ENCODE measurements around the gene PHLDA3.

GRCh38 chr1:201504179-201504631 lies 35.2 kb upstream of the PHLDA3 start:
- TF ChIP-seq, protein P1, sequence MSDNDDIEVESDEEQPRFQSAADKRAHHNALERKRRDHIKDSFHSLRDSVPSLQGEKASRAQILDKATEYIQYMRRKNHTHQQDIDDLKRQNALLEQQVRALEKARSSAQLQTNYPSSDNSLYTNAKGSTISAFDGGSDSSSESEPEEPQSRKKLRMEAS (IDR thresholded peaks at IDR 0.05) = no peak
- no peak for TF ChIP-seq ZBTB33 (IDR thresholded peaks at IDR 0.05)
- TF ChIP-seq, protein P2, sequence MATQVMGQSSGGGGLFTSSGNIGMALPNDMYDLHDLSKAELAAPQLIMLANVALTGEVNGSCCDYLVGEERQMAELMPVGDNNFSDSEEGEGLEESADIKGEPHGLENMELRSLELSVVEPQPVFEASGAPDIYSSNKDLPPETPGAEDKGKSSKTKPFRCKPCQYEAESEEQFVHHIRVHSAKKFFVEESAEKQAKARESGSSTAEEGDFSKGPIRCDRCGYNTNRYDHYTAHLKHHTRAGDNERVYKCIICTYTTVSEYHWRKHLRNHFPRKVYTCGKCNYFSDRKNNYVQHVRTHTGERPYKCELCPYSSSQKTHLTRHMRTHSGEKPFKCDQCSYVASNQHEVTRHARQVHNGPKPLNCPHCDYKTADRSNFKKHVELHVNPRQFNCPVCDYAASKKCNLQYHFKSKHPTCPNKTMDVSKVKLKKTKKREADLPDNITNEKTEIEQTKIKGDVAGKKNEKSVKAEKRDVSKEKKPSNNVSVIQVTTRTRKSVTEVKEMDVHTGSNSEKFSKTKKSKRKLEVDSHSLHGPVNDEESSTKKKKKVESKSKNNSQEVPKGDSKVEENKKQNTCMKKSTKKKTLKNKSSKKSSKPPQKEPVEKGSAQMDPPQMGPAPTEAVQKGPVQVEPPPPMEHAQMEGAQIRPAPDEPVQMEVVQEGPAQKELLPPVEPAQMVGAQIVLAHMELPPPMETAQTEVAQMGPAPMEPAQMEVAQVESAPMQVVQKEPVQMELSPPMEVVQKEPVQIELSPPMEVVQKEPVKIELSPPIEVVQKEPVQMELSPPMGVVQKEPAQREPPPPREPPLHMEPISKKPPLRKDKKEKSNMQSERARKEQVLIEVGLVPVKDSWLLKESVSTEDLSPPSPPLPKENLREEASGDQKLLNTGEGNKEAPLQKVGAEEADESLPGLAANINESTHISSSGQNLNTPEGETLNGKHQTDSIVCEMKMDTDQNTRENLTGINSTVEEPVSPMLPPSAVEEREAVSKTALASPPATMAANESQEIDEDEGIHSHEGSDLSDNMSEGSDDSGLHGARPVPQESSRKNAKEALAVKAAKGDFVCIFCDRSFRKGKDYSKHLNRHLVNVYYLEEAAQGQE (IDR thresholded peaks at IDR 0.05) = no peak
- TF ChIP-seq, protein P3, sequence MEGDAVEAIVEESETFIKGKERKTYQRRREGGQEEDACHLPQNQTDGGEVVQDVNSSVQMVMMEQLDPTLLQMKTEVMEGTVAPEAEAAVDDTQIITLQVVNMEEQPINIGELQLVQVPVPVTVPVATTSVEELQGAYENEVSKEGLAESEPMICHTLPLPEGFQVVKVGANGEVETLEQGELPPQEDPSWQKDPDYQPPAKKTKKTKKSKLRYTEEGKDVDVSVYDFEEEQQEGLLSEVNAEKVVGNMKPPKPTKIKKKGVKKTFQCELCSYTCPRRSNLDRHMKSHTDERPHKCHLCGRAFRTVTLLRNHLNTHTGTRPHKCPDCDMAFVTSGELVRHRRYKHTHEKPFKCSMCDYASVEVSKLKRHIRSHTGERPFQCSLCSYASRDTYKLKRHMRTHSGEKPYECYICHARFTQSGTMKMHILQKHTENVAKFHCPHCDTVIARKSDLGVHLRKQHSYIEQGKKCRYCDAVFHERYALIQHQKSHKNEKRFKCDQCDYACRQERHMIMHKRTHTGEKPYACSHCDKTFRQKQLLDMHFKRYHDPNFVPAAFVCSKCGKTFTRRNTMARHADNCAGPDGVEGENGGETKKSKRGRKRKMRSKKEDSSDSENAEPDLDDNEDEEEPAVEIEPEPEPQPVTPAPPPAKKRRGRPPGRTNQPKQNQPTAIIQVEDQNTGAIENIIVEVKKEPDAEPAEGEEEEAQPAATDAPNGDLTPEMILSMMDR (IDR thresholded peaks at IDR 0.05; ENCODE audit: low read depth, low read length, missing input control) = no peak
- no peak for TF ChIP-seq RAD21 (IDR thresholded peaks at IDR 0.05)
- no peak for TF ChIP-seq YY1 (IDR thresholded peaks at IDR 0.05)
- no peak for TF ChIP-seq GABPA (IDR thresholded peaks at IDR 0.05 in 1 of 2, conservative IDR thresholded peaks at IDR 0.05 in 1 of 2)
- no peak for TF ChIP-seq SP1 (IDR thresholded peaks at IDR 0.05)
- TF ChIP-seq HNF4A (conservative IDR thresholded peaks at IDR 0.05) = no peak
- TF ChIP-seq JUND (IDR thresholded peaks at IDR 0.05) = no peak
- TF ChIP-seq EGR1 (IDR thresholded peaks at IDR 0.05; ENCODE audit: low read depth in 2 of 2) = no peak
